ENCODE measurements around the gene EMP1.

GRCh38 chr12:13175499-13175898, 21.0 kb upstream of the EMP1 start:
- TF ChIP-seq POLR2AphosphoS5 (IDR thresholded peaks at IDR 0.05; ENCODE audit: low read depth) (no peak), EZH2phosphoT487 (IDR thresholded peaks at IDR 0.05; ENCODE audit: unreplicated experiment) (no peak), NANOG (IDR thresholded peaks at IDR 0.05; ENCODE audit: borderline replicate concordance) (no peak), REST (IDR thresholded peaks at IDR 0.05; ENCODE audit: unreplicated experiment) (no peak), CTCF (conservative IDR thresholded peaks at IDR 0.05; ENCODE audit: low read depth in 2 of 2) (no peak), EZH2 (IDR thresholded peaks at IDR 0.05; ENCODE audit: low read depth, unreplicated experiment) (no peak), ZNF462 (CRISPR knock-in tag; IDR thresholded peaks at IDR 0.05) (no peak), JUNB (IDR thresholded peaks at IDR 0.05; ENCODE audit: unreplicated experiment) (no peak), ZNF114 (CRISPR knock-in tag; IDR thresholded peaks at IDR 0.05) (no peak), CREB1 (CRISPR knock-in tag; IDR thresholded peaks at IDR 0.05; ENCODE audit: low read depth) (no peak), ZNF331 (CRISPR knock-in tag; IDR thresholded peaks at IDR 0.05; ENCODE audit: low read depth) (no peak), ETS1 (IDR thresholded peaks at IDR 0.05) (no peak)

All from GM23338 (cell line).